ENCODE measurements around the gene ICE2. TPM values are rescaled to one million over a fixed set of nuclear protein-coding genes. Genes with fewer than 3 reads are reported as not detected.

ICE2 gene
- total RNA-seq, 1 donor from 2014 or later, result 42.2 TPM

GRCh38 chr15:60525341-60526039 is 46.5 kb upstream of the ICE2 start:
- Mint-ChIP-seq H3K27me3 (ENCODE audit: unreplicated experiment) (peaks cover 6% of the 10 kb centered on the region), H3K9me3 (ENCODE audit: unreplicated experiment) (no peaks in the 10 kb centered on the region), H3K4me3 (ENCODE audit: unreplicated experiment) (no peak overlapping the region), H3K36me3 (ENCODE audit: low read depth, unreplicated experiment) (no peaks in the 10 kb centered on the region), H3K27ac (ENCODE audit: unreplicated experiment) (no peak overlapping the region), H3K4me1 (ENCODE audit: unreplicated experiment) (peaks cover 5% of the 10 kb centered on the region)
- no peak for DNase-seq (ENCODE audit: low spot score)
- TF ChIP-seq, protein P1, sequence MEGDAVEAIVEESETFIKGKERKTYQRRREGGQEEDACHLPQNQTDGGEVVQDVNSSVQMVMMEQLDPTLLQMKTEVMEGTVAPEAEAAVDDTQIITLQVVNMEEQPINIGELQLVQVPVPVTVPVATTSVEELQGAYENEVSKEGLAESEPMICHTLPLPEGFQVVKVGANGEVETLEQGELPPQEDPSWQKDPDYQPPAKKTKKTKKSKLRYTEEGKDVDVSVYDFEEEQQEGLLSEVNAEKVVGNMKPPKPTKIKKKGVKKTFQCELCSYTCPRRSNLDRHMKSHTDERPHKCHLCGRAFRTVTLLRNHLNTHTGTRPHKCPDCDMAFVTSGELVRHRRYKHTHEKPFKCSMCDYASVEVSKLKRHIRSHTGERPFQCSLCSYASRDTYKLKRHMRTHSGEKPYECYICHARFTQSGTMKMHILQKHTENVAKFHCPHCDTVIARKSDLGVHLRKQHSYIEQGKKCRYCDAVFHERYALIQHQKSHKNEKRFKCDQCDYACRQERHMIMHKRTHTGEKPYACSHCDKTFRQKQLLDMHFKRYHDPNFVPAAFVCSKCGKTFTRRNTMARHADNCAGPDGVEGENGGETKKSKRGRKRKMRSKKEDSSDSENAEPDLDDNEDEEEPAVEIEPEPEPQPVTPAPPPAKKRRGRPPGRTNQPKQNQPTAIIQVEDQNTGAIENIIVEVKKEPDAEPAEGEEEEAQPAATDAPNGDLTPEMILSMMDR (IDR thresholded peaks at IDR 0.05; ENCODE audit: unreplicated experiment), result no peak

DNA sequence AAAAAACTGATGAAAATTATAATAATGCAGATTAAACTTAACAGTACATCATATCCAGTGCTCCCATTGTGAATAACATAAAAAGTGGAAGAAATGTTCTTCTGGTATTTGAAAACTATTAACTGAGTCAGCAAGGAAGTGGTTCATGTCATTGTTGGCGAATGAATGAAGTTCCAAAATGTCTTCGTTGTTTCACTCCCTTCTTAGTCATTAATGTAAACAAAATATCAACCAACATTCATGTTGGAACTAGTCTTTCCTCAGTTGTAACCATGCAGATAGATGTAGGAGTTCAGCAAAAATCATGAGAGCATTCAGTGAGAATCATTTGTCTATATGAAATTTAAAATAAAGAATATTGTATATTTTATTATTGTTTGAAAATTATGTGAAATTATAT is 44.1 kb upstream of the ICE2 start:
- Mint-ChIP-seq H3K36me3 (ENCODE audit: low read depth, unreplicated experiment) (no peaks in the 10 kb centered on the region), H3K9me3 (ENCODE audit: unreplicated experiment) (no peaks in the 10 kb centered on the region), H3K27ac (ENCODE audit: unreplicated experiment) (no peak overlapping the region), H3K4me1 (ENCODE audit: unreplicated experiment) (peaks cover 20% of the 10 kb centered on the region), H3K27me3 (ENCODE audit: unreplicated experiment) (peaks cover 8% of the 10 kb centered on the region), H3K4me3 (ENCODE audit: unreplicated experiment) (no peak overlapping the region)
- DNase-seq (ENCODE audit: low spot score), result no peak
- TF ChIP-seq, protein P1 (IDR thresholded peaks at IDR 0.05; ENCODE audit: unreplicated experiment), result no peak

DNA sequence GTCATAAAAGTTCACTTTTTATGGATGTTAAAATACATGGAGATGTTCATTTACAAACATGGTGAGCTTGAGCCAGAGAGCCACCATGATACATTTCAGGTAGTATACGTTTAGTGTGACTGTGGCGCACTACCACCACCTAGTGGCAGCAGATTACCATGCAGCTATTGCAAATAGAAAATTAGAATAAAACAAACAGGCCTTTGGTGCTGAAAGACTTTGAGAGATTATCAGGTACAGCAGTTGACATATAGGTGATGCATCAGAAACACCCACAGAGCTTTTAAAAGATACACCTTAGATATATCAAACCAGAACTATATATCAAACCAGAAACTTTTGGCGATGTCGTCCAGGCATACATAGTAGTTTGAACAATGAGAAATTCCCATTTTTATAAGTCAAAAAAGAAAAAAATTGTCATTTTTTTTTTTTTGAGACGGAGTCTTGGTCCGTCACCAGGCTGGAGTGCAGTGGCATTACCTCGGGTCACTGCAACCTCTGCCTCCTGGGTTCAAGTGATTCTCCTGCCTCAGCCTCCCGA is 42.0 kb upstream of the ICE2 start:
- H3K27ac Mint-ChIP-seq (ENCODE audit: unreplicated experiment), result no peak overlapping the region
- DNase-seq (ENCODE audit: low spot score), result peak; percentile 75

GRCh38 chr15:60520013-60520824 is 41.3 kb upstream of the ICE2 start:
- Mint-ChIP-seq H3K36me3 (ENCODE audit: low read depth, unreplicated experiment) (no peaks in the 10 kb centered on the region), H3K9me3 (ENCODE audit: unreplicated experiment) (no peaks in the 10 kb centered on the region), H3K4me1 (ENCODE audit: unreplicated experiment) (peaks cover 20% of the 10 kb centered on the region), H3K27ac (ENCODE audit: unreplicated experiment) (no peak overlapping the region), H3K27me3 (ENCODE audit: unreplicated experiment) (peaks cover 5% of the 10 kb centered on the region), H3K4me3 (ENCODE audit: unreplicated experiment) (no peak overlapping the region)
- TF ChIP-seq, protein P1 (IDR thresholded peaks at IDR 0.05; ENCODE audit: unreplicated experiment), result no peak
- DNase-seq (ENCODE audit: low spot score), result no peak

More for the DNA sequence above, 42.0 kb upstream of the ICE2 start:
- Mint-ChIP-seq H3K9me3 (ENCODE audit: unreplicated experiment) (no peaks in the 10 kb centered on the region), H3K4me1 (ENCODE audit: unreplicated experiment) (peaks cover 20% of the 10 kb centered on the region), H3K4me3 (ENCODE audit: unreplicated experiment) (no peak overlapping the region), H3K27me3 (ENCODE audit: unreplicated experiment) (peaks cover 5% of the 10 kb centered on the region), H3K36me3 (ENCODE audit: low read depth, unreplicated experiment) (no peaks in the 10 kb centered on the region)
- TF ChIP-seq, protein P1 (IDR thresholded peaks at IDR 0.05; ENCODE audit: unreplicated experiment), result peak; percentile 93

Data from endothelial cell (in vitro differentiated cells).